AG04450 (cell line): ENCODE results near the gene DMTF1. TPM values are rescaled to one million over a fixed set of nuclear protein-coding genes. Genes with fewer than 3 reads are reported as not detected.

Experiments
- CTCF ChIA-PET: fragments of 300-600, 350-600 bp; formaldehyde crosslinking; extraction: SDS; loops from one replicate; lab custom pipeline; 2022; ENCODE audit warnings: antibody characterized with exemption, inconsistent platforms; lab: Charles Lee
- POLR2A ChIA-PET: fragments of 350-600 bp; formaldehyde crosslinking; extraction: SDS; loops from one replicate; lab custom pipeline; 2021; ENCODE audit warnings: antibody characterized with exemption, inconsistent platforms; lab: Yijun Ruan, JAX
- DNase-seq: peaks from one replicate; pipeline ENCODE4 v3.0.0-alpha.2; 2011; ENCODE audit warnings: low read depth, low spot score
- H3K27ac ChIP-seq: one replicate; pipeline ENCODE4 v1.5.1; 2012; ENCODE audit warnings: low read depth, low read length, control low read depth
- H3K27me3 ChIP-seq: one replicate; pipeline ENCODE4 v1.6.0; 2012; ENCODE audit warnings: low read length; ENCODE audit not compliant: control insufficient read depth, insufficient read depth
- H3K4me3 ChIP-seq: 2 replicates; pipeline ENCODE4 v1.5.1; 2011; ENCODE audit warnings: mild to moderate bottlenecking, low read depth, low read length, control low read depth
- H3K9me3 ChIP-seq: 2 replicates; pipeline ENCODE4 v1.5.1; 2012; ENCODE audit warnings: low read length; ENCODE audit not compliant: control insufficient read depth, insufficient read depth
- CTCF ChIP-seq: IDR thresholded peaks from 2 replicates; pipeline ENCODE4 v1.5.1; 2011; ENCODE audit warnings: low read depth, low read length, control low read depth, inconsistent platforms
- polyA plus RNA-seq: library from polyadenylated mRNA; depleted of rRNA; stranded (reverse); fragments of >200 nt; gene quantifications from 2 replicates; pipeline ENCODE4 v1.2.3, GENCODE V29; 2011

The DMTF1 gene
- polyA plus RNA-seq, 1 experiment, result 134 TPM

- no peaks in the 10 kb centered on the region for H3K27me3 ChIP-seq
- CTCF ChIA-PET, result interaction anchor here (0.6 to 1.5 kb wide), 4 partner anchors 14 to 583 kb away, joined by 3 to 6 read pairs (median 4); no protein-coding TSS in a partner anchor
- no peak for TF ChIP-seq CTCF
- no peak overlapping the region for H3K27ac ChIP-seq
- no peaks in the 10 kb centered on the region for H3K9me3 ChIP-seq
- H3K4me3 ChIP-seq, result no peak overlapping the region
- no peak for DNase-seq
- POLR2A ChIA-PET, result no interaction called here
Observed at GRCh38 chr7:87212498-87212897, 60.2 kb downstream of the DMTF1 start.

- Histone ChIP-seq H3K4me3 (no peak overlapping the region), H3K27me3 (no peaks in the 10 kb centered on the region), H3K27ac (no peak overlapping the region), H3K9me3 (no peaks in the 10 kb centered on the region)
- ChIA-PET POLR2A (no interaction called here), CTCF (interaction anchor here (0.5 to 1.5 kb wide), 3 partner anchors 23 to 708 kb away, joined by 3 to 6 read pairs (median 3); no protein-coding TSS in a partner anchor)
- TF ChIP-seq CTCF, result no peak
- no peak for DNase-seq
Observed at GRCh38 chr7:87213252-87213651, 61.0 kb downstream of the DMTF1 start.

DNA sequence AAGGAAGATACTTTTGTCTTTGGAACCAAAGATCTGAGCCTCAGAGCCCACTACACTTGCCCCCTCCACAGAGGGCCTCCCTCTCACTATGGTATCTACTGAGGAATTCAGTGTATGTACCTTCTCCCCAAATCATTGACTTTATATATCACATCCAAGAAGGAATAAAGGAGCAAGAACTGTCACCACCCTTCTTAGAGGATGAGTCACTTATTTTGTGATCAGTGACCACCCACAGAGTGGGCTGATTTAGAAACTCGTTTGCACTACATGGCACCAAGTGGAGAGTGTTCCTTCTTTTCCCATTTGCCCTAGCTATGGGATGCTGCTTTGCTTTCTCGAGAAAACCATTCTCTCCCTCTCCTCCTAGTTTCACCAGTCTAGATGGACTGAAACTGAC lies 61.6 kb downstream of the DMTF1 start:
- H3K27me3 ChIP-seq, result no peaks in the 10 kb centered on the region
- no peak overlapping the region for H3K4me3 ChIP-seq
- POLR2A ChIA-PET, result no interaction called here
- no peak overlapping the region for H3K27ac ChIP-seq
- CTCF ChIA-PET, result no interaction called here
- DNase-seq, result no peak
- no peak for TF ChIP-seq CTCF
- no peaks in the 10 kb centered on the region for H3K9me3 ChIP-seq

GRCh38 chr7:87215046-87215445 lies 62.8 kb downstream of the DMTF1 start:
- CTCF ChIA-PET, result no interaction called here
- no peak for TF ChIP-seq CTCF
- H3K9me3 ChIP-seq, result peaks cover 2% of the 10 kb centered on the region; the same call in 1 of the 2 replicates
- H3K27me3 ChIP-seq, result no peaks in the 10 kb centered on the region
- POLR2A ChIA-PET, result no interaction called here
- H3K4me3 ChIP-seq, result no peak overlapping the region
- no peak for DNase-seq
- no peak overlapping the region for H3K27ac ChIP-seq

- peaks cover 4% of the 10 kb centered on the region for H3K27me3 ChIP-seq
- ChIA-PET CTCF (no interaction called here), POLR2A (interaction anchor here (1.1 to 1.2 kb wide), 2 partner anchors 8 to 64 kb away, joined by 3 to 7 read pairs; no protein-coding TSS in a partner anchor)
- TF ChIP-seq CTCF, result no peak
- H3K9me3 ChIP-seq, result peaks cover 3% of the 10 kb centered on the region; the same call in 1 of the 2 replicates
- no peak overlapping the region for H3K4me3 ChIP-seq
- no peak for DNase-seq
- no peak overlapping the region for H3K27ac ChIP-seq
Observed at GRCh38 chr7:87216701-87217508, 64.7 kb downstream of the DMTF1 start.
